Measurements from ENCODE around the gene PRRT1.
A peak's percentile ranks its signal among the peaks of the same experiment; 100 is the strongest.

- TF ChIP-seq CTCF (IDR thresholded peaks at IDR 0.05) (peak in 3 of 6 experiments; percentile 7 to 40 (median 12)), POLR2A (IDR thresholded peaks at IDR 0.05) (peak in 1 of 4 donors; percentile 14), EP300 (IDR thresholded peaks at IDR 0.05) (peak in 2 of 4 donors; percentile 53 to 61)
These were observed 38.1 kb downstream of the PRRT1 start for GRCh38 chr6:32113386-32114352.

Measured in upper lobe of left lung (tissue), 4 donors.